Mesendoderm (in vitro differentiated cells): ENCODE data around the gene C11orf16.
A peak's percentile ranks its signal among the peaks of the same experiment; 100 is the strongest.

Experiments
- DNase-seq: peaks from one replicate; pipeline ENCODE4 v3.0.0; 2013
- H2AK5ac ChIP-seq: 2 replicates; pipeline ENCODE4 v1.6.1; 2013; ENCODE audit warnings: low read length, inconsistent platforms
- H2BK120ac ChIP-seq: 2 replicates; pipeline ENCODE4 v1.6.1; 2013; ENCODE audit warnings: low read depth, mild to moderate bottlenecking, low read length, moderate library complexity, mixed read lengths
- H2BK15ac ChIP-seq: replicated peaks from 2 replicates; pipeline ENCODE4 v1.6.1; 2013; ENCODE audit warnings: low read depth, mild to moderate bottlenecking, moderate library complexity
- H2BK5ac ChIP-seq: 2 replicates; pipeline ENCODE4 v1.6.1; 2013; ENCODE audit warnings: low read length, inconsistent platforms
- H3K18ac ChIP-seq: 2 replicates; pipeline ENCODE4 v1.6.1; 2013; ENCODE audit warnings: mild to moderate bottlenecking, low read length, mixed read lengths
- H3K23ac ChIP-seq: one replicate; pipeline ENCODE4 v1.6.1; 2013; ENCODE audit warnings: low read length
- H3K27ac ChIP-seq: 2 replicates; pipeline ENCODE4 v1.5.1; 2013; ENCODE audit warnings: low read depth, mild to moderate bottlenecking, inconsistent platforms, low read length, moderate library complexity
- H3K27me3 ChIP-seq: 2 replicates; pipeline ENCODE4 v1.6.1; 2013; ENCODE audit warnings: low read length, control low read depth, mild to moderate bottlenecking, inconsistent platforms; ENCODE audit not compliant: insufficient read depth, poor library complexity
- H3K36me3 ChIP-seq: 2 replicates; pipeline ENCODE4 v1.6.1; 2013; ENCODE audit warnings: low read length, inconsistent platforms; ENCODE audit not compliant: control insufficient read depth, insufficient read depth
- H3K4ac ChIP-seq: one replicate; pipeline ENCODE4 v1.6.1; 2013; ENCODE audit warnings: low read depth, mild to moderate bottlenecking, low read length, moderate library complexity
- H3K4me1 ChIP-seq: 2 replicates; pipeline ENCODE4 v1.6.1; 2013; ENCODE audit warnings: low read depth, low read length, inconsistent platforms; ENCODE audit not compliant: control insufficient read depth
- H3K4me2 ChIP-seq: 2 replicates; pipeline ENCODE4 v1.6.1; 2013; ENCODE audit warnings: low read length
- H3K4me3 ChIP-seq: 2 replicates; pipeline ENCODE4 v1.5.1; 2013; ENCODE audit warnings: mild to moderate bottlenecking, low read length
- H3K56ac ChIP-seq: one replicate; pipeline ENCODE4 v1.6.1; 2013; ENCODE audit warnings: low read length
- H3K79me1 ChIP-seq: 2 replicates; pipeline ENCODE4 v1.6.1; 2013; ENCODE audit warnings: low read length, inconsistent platforms
- H3K79me2 ChIP-seq: 2 replicates; pipeline ENCODE4 v1.6.1; 2013; ENCODE audit warnings: mild to moderate bottlenecking, low read length; ENCODE audit not compliant: control insufficient read depth, insufficient read depth
- H3K9ac ChIP-seq: 2 replicates; pipeline ENCODE4 v1.6.1; 2013; ENCODE audit warnings: low read length, inconsistent platforms
- H4K5ac ChIP-seq: one replicate; pipeline ENCODE4 v1.6.1; 2013; ENCODE audit warnings: low read length
- H4K8ac ChIP-seq: one replicate; pipeline ENCODE4 v1.6.1; 2013; ENCODE audit warnings: low read depth, mild to moderate bottlenecking, control low read depth, low read length, moderate library complexity
- WGBS: extraction: QIAGEN DNeasy Blood & Tissue Kit; methylation state at CpG from one replicate; pipeline ENCODE4 v1.1.7; 2013; ENCODE audit warnings: low lambda C conversion rate, missing lambda C conversion rate; ENCODE audit not compliant: insufficient coverage; ENCODE audit errors: extremely low coverage; 5-methylcytosine and 5-hydroxymethylcytosine counted together

The C11orf16 gene

DNA sequence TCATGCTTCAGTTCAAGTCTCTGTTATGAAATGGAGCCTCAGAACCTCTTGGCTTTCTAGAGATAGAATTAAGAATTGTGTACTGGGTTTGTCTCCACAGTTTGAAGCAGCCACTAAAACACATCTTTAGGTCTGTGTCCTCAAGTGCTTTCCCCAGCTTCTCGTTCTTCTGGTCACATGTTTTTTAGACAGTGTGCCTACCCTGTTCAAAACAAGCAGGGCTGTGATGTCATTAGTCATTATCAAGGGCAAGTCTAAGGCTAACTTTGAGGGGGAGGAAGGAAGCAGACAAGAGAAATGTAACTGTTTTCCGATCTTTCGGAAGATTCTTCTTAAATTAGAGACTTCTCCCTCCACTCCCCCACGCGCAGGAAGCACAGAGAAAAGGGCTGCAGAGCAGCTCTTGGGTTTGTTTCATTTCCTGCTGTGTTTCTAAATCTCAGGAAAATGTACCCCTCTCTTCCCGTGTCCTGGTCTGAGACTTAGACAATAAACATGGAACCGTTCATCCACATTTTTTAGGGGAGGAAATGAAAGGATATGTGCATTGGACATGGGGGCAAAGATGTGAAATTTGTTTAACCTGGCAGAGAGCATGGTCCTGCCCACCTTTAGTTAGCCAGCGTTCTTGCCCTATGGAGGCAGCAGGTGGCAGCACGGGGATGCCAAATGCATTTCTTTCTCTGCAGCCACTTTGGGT lies 18.6 kb downstream of the C11orf16 start:
- H3K79me2 ChIP-seq: peaks cover 3% of the 10 kb centered on the region
- H3K18ac ChIP-seq: no peak overlapping the region
- H2BK120ac ChIP-seq: no peak overlapping the region
- no peak overlapping the region for H2BK15ac ChIP-seq
- WGBS: no CpG with 5 or more reads among the region's 9 CpGs
- peaks cover 3% of the 10 kb centered on the region for H3K4me1 ChIP-seq
- no peak overlapping the region for H3K23ac ChIP-seq
- peak; percentile 73 for DNase-seq
- H3K27me3 ChIP-seq: no peaks in the 10 kb centered on the region
- H4K8ac ChIP-seq: no peak overlapping the region
- no peak overlapping the region for H3K4ac ChIP-seq
- H4K5ac ChIP-seq: no peak overlapping the region
- H3K27ac ChIP-seq: no peak overlapping the region
- peak overlapping the region; percentile 46 for H3K9ac ChIP-seq
- peak overlapping the region; percentile 12 for H3K4me2 ChIP-seq
- H3K79me1 ChIP-seq: peaks cover 12% of the 10 kb centered on the region
- H3K36me3 ChIP-seq: peaks cover 3% of the 10 kb centered on the region
- no peak overlapping the region for H3K4me3 ChIP-seq
- H2AK5ac ChIP-seq: no peak overlapping the region
- H3K56ac ChIP-seq: peak overlapping the region; percentile 58
- H2BK5ac ChIP-seq: no peak overlapping the region

DNA sequence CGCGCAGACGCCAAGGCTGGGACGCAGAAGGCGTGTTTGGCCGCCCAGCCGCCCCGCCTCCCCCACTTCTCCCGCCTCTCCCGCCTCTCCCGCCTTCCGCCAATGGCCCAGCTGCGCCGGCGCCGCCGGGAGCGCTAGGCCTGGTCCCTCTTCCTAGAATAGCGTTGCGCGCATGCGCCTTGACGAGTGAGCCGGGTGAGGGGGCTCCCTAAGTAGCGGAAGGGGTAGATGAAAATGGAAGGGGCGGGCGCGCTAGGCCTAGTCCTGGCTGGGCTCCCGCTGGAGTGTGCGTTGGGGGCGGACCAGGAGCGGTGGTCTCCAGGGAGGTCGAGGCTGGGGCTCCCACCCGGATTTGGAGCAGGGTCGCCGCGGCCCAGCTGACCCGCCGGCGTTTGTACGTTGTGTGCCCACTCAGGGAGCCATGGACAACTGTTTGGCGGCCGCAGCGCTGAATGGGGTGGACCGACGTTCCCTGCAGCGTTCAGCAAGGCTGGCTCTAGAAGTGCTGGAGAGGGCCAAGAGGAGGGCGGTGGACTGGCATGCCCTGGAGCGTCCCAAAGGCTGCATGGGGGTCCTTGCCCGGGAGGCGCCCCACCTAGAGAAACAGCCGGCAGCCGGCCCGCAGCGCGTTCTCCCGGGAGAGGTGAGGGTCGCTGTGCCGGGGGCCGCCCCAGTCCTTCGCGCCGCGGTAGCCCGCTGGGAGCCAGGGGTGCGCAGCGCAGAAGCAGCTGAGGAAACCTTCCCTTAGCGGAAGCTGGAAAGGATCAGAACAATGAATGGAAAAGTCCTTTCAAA lies 21.5 kb downstream of the C11orf16 start, which contains the start of gene AKIP1:
Gene AKIP1, plus strand, starts transcription at position 161 of the 795 bp plus-strand sequence. Its CDS starts 261 bp downstream, at position 422.
- Histone ChIP-seq H3K56ac (peak within 1 kb of the TSS; percentile 98), H3K36me3 (peaks cover 3% of the 10 kb centered on the region), H4K5ac (no peak within 1 kb of the TSS), H2BK15ac (no peak within 1 kb of the TSS), H3K4me3 (peak within 1 kb of the TSS; percentile 78), H3K9ac (peak within 1 kb of the TSS; percentile 98), H2BK5ac (peak within 1 kb of the TSS; percentile 92), H2AK5ac (peak within 1 kb of the TSS; percentile 6), H3K23ac (peak within 1 kb of the TSS; percentile 91), H3K18ac (peak within 1 kb of the TSS; percentile 93), H3K4ac (peak within 1 kb of the TSS; percentile 40), H3K27me3 (no peaks in the 10 kb centered on the region), H3K79me1 (peaks cover 12% of the 10 kb centered on the region), H3K4me1 (peaks cover 3% of the 10 kb centered on the region), H4K8ac (peak within 1 kb of the TSS; percentile 87), H2BK120ac (peak within 1 kb of the TSS; percentile 63), H3K79me2 (peaks cover 3% of the 10 kb centered on the region), H3K27ac (peak within 1 kb of the TSS; percentile 89), H3K4me2 (peak within 1 kb of the TSS; percentile 73)
- no CpG with 5 or more reads among the region's 68 CpGs for WGBS
- DNase-seq: peak; percentile 99

DNA sequence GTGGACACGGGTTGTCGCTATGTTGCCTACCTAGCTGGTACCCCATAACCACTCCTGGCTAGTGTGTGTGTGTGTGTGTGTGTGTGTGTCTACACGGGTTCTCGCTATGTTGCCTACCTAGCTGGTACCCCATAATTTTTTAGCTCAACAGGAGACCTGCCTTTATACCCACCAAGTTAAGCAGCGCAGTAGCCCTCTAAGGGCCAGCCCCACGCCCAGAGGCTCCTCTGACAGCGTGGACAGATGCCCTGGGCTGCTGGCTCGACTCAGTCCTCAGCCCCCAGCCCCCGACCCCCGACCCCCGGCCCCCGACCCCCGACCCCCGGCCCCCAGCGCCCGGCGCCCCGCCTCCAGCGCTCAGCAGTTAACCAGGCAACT lies 22.1 kb downstream of the C11orf16 start:
- no peak overlapping the region for H4K8ac ChIP-seq
- DNase-seq: no peak
- H3K79me2 ChIP-seq: peaks cover 3% of the 10 kb centered on the region
- H3K4me1 ChIP-seq: peaks cover 3% of the 10 kb centered on the region
- no peak overlapping the region for H2AK5ac ChIP-seq
- peaks cover 12% of the 10 kb centered on the region for H3K79me1 ChIP-seq
- WGBS: no CpG with 5 or more reads among the region's 19 CpGs
- peaks cover 3% of the 10 kb centered on the region for H3K36me3 ChIP-seq
- H2BK15ac ChIP-seq: no peak overlapping the region
- peak overlapping the region; percentile 38 for H3K4ac ChIP-seq
- no peak overlapping the region for H4K5ac ChIP-seq
- H2BK5ac ChIP-seq: peak overlapping the region; percentile 27
- no peaks in the 10 kb centered on the region for H3K27me3 ChIP-seq
- H3K9ac ChIP-seq: peak overlapping the region; percentile 71
- H2BK120ac ChIP-seq: peak overlapping the region; percentile 63
- peak overlapping the region; percentile 22 for H3K27ac ChIP-seq
- H3K4me2 ChIP-seq: peak overlapping the region; percentile 55
- no peak overlapping the region for H3K4me3 ChIP-seq
- peak overlapping the region; percentile 91 for H3K18ac ChIP-seq
- H3K56ac ChIP-seq: peak overlapping the region; percentile 89
- H3K23ac ChIP-seq: no peak overlapping the region

DNA sequence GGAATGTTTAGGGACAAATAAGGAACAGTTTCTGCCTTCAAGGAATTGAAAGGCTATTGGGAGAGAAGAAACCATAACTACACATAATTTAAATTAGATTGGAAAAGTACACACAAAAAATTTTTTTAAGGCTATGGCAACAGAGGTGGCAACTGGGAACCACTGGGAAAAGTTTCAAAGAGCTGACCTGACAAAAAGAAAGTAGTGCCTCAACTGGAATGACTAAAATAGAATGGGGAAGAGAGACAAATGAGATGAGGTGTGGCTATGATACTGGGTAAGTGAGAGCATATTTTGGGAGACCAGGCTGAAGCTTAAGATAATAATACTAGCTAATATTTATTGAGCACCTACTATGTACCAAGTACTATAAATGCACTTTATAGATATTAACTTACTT lies 24.6 kb downstream of the C11orf16 start:
- Histone ChIP-seq H3K23ac (no peak overlapping the region), H2AK5ac (no peak overlapping the region), H2BK5ac (no peak overlapping the region), H3K4me1 (peaks cover 3% of the 10 kb centered on the region), H3K4me3 (no peak overlapping the region), H2BK120ac (no peak overlapping the region), H3K79me2 (peaks cover 3% of the 10 kb centered on the region), H3K56ac (no peak overlapping the region), H3K27ac (no peak overlapping the region), H3K79me1 (peaks cover 3% of the 10 kb centered on the region), H3K4ac (no peak overlapping the region), H4K8ac (no peak overlapping the region), H3K36me3 (no peaks in the 10 kb centered on the region), H3K18ac (no peak overlapping the region), H4K5ac (no peak overlapping the region), H3K9ac (no peak overlapping the region), H3K27me3 (no peaks in the 10 kb centered on the region), H3K4me2 (no peak overlapping the region), H2BK15ac (no peak overlapping the region)
- DNase-seq: no peak

DNA sequence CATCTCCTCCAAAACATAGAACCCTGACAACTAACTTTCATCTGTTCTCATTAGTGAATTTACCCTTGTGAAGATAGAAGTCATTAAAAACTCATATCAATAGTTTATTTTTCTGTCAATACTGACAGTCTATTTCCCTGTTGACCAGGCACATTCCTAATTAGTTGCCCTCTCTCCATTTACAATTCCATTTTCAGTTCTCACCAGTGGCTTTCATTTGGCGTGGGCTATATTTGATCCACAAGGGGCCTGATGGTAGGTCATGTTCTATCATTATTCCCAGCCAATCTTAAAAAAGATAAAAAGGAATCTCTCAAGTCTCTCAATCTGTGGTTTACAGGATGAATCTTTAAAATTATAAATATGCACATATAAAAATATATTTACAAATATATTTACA lies 25.6 kb downstream of the C11orf16 start:
- Histone ChIP-seq H3K9ac (no peak overlapping the region), H3K27ac (no peak overlapping the region), H2BK120ac (no peak overlapping the region), H3K4me1 (no peaks in the 10 kb centered on the region), H3K79me2 (no peaks in the 10 kb centered on the region), H3K23ac (no peak overlapping the region), H3K4me2 (no peak overlapping the region), H2AK5ac (no peak overlapping the region), H4K8ac (no peak overlapping the region), H4K5ac (no peak overlapping the region), H3K56ac (no peak overlapping the region), H3K4me3 (no peak overlapping the region), H3K4ac (peak overlapping the region; percentile 36), H3K36me3 (no peaks in the 10 kb centered on the region), H3K79me1 (no peaks in the 10 kb centered on the region), H2BK15ac (peak overlapping the region; percentile 36), H3K18ac (no peak overlapping the region), H2BK5ac (no peak overlapping the region), H3K27me3 (no peaks in the 10 kb centered on the region)
- no peak for DNase-seq
- WGBS: no CpG with 5 or more reads among the region's 1 CpG
